Measurements from ENCODE around the gene PARD3B. TPM values are rescaled to one million over a fixed set of nuclear protein-coding genes. Genes with fewer than 3 reads are reported as not detected.

The PARD3B gene
- total RNA-seq, 1 donor from 2014 or later = 29.7 TPM

- H3K27me3 Mint-ChIP-seq = no peaks in the 10 kb centered on the region
- no peak overlapping the region for H3K4me3 Mint-ChIP-seq (ENCODE audit: low read depth)
- no peak for TF ChIP-seq CTCF (IDR thresholded peaks at IDR 0.05; ENCODE audit: unreplicated experiment)
- no peaks in the 10 kb centered on the region for H3K36me3 Mint-ChIP-seq (ENCODE audit: insufficient read depth)
- DNase-seq (ENCODE audit: low spot score, unreplicated experiment) = no peak
- H3K27ac Mint-ChIP-seq = no peak overlapping the region
- no peaks in the 10 kb centered on the region for H3K9me3 Mint-ChIP-seq (ENCODE audit: low read depth)
- H3K4me1 Mint-ChIP-seq (ENCODE audit: low read depth) = no peaks in the 10 kb centered on the region
Observed at GRCh38 chr2:205463466-205464025, 918.3 kb downstream of the PARD3B start.

GRCh38 chr2:205464681-205465080 is 919.4 kb downstream of the PARD3B start:
- no peak for DNase-seq (ENCODE audit: low spot score, unreplicated experiment)
- no peak overlapping the region for H3K4me3 Mint-ChIP-seq (ENCODE audit: low read depth)
- H3K27ac Mint-ChIP-seq = no peak overlapping the region
- TF ChIP-seq CTCF (IDR thresholded peaks at IDR 0.05; ENCODE audit: unreplicated experiment) = no peak
- H3K36me3 Mint-ChIP-seq (ENCODE audit: insufficient read depth) = no peaks in the 10 kb centered on the region
- no peaks in the 10 kb centered on the region for H3K27me3 Mint-ChIP-seq
- no peaks in the 10 kb centered on the region for H3K9me3 Mint-ChIP-seq (ENCODE audit: low read depth)
- H3K4me1 Mint-ChIP-seq (ENCODE audit: low read depth) = no peaks in the 10 kb centered on the region

GRCh38 chr2:205465791-205466190 is 920.5 kb downstream of the PARD3B start:
- Mint-ChIP-seq H3K4me1 (ENCODE audit: low read depth) (no peaks in the 10 kb centered on the region), H3K9me3 (ENCODE audit: low read depth) (no peaks in the 10 kb centered on the region), H3K4me3 (ENCODE audit: low read depth) (no peak overlapping the region), H3K36me3 (ENCODE audit: insufficient read depth) (no peaks in the 10 kb centered on the region), H3K27ac (no peak overlapping the region), H3K27me3 (no peaks in the 10 kb centered on the region)
- TF ChIP-seq CTCF (IDR thresholded peaks at IDR 0.05; ENCODE audit: unreplicated experiment) = no peak
- DNase-seq (ENCODE audit: low spot score, unreplicated experiment) = no peak

- TF ChIP-seq CTCF (IDR thresholded peaks at IDR 0.05; ENCODE audit: unreplicated experiment) = no peak
- Mint-ChIP-seq H3K4me1 (ENCODE audit: low read depth) (peaks cover 2% of the 10 kb centered on the region), H3K27me3 (no peaks in the 10 kb centered on the region), H3K27ac (no peak overlapping the region), H3K4me3 (ENCODE audit: low read depth) (no peak overlapping the region), H3K9me3 (ENCODE audit: low read depth) (no peaks in the 10 kb centered on the region), H3K36me3 (ENCODE audit: insufficient read depth) (no peaks in the 10 kb centered on the region)
- no peak for DNase-seq (ENCODE audit: low spot score, unreplicated experiment)
Observed at GRCh38 chr2:205471776-205472175, 926.5 kb downstream of the PARD3B start.

GRCh38 chr2:205473791-205474190 is 928.5 kb downstream of the PARD3B start:
- DNase-seq (ENCODE audit: low spot score, unreplicated experiment) = no peak
- H3K27ac Mint-ChIP-seq = no peak overlapping the region
- peaks cover 5% of the 10 kb centered on the region for H3K4me1 Mint-ChIP-seq (ENCODE audit: low read depth)
- no peaks in the 10 kb centered on the region for H3K27me3 Mint-ChIP-seq
- no peaks in the 10 kb centered on the region for H3K9me3 Mint-ChIP-seq (ENCODE audit: low read depth)
- H3K36me3 Mint-ChIP-seq (ENCODE audit: insufficient read depth) = no peaks in the 10 kb centered on the region
- no peak for TF ChIP-seq CTCF (IDR thresholded peaks at IDR 0.05; ENCODE audit: unreplicated experiment)
- no peak overlapping the region for H3K4me3 Mint-ChIP-seq (ENCODE audit: low read depth)

Measured in progenitor cell of endocrine pancreas (in vitro differentiated cells).